Subcutaneous abdominal adipose tissue (tissue), 5 donors: ENCODE results near the gene OXTR.
"Not testable (repeated sequence)": the region's sequence is repeated elsewhere in the genome, so short reads cannot be mapped to it uniquely, and the experiment has no call there.

Source experiments
- H3K27ac ChIP-seq: one replicate; pipeline ENCODE4 v1.7.0; 2013; ENCODE audit warnings: low read depth, mild to moderate bottlenecking, inconsistent platforms, low read length, moderate library complexity
- H3K27me3 ChIP-seq, 5 donors: one replicate each; pipeline ENCODE4 v1.7.0; 2013; ENCODE audit warnings: low read length in 5 of 5, inconsistent platforms in 1 of 5; ENCODE audit not compliant: control insufficient read depth in 5 of 5, insufficient read depth in 4 of 5
- H3K36me3 ChIP-seq, 5 donors: one replicate each; pipeline ENCODE4 v1.7.0; 2013; ENCODE audit warnings: low read length in 5 of 5; ENCODE audit not compliant: control insufficient read depth in 5 of 5, insufficient read depth in 5 of 5
- H3K4me1 ChIP-seq, 5 donors: one replicate each; pipeline ENCODE4 v1.7.0; 2013; ENCODE audit warnings: low read length in 5 of 5, mild to moderate bottlenecking in 3 of 5, moderate library complexity in 1 of 5; ENCODE audit not compliant: control insufficient read depth in 5 of 5, insufficient read depth in 5 of 5
- H3K4me3 ChIP-seq, 5 donors: one replicate each; pipeline ENCODE4 v1.7.0; 2013; ENCODE audit warnings: low read length in 5 of 5, low read depth in 1 of 5
- H3K9ac ChIP-seq, 5 donors: one replicate each; pipeline ENCODE4 v1.7.0; 2013; ENCODE audit warnings: low read length in 5 of 5, mild to moderate bottlenecking in 4 of 5, moderate library complexity in 3 of 5
- H3K9me3 ChIP-seq, 5 donors: one replicate each; pipeline ENCODE4 v1.7.0; 2013; ENCODE audit warnings: low read length in 5 of 5; ENCODE audit not compliant: control insufficient read depth in 5 of 5
- donor health status: healthy.
- donor health status: healthy.
- donor health status: healthy.
- donor health status: healthy.
- donor health status: healthy.

The OXTR gene

GRCh38 chr3:8722808-8723207, 46.6 kb downstream of the OXTR start:
- Histone ChIP-seq H3K9ac (no peak overlapping the region), H3K27ac (no peak overlapping the region), H3K9me3 (peaks cover 3 to 10% (median 8%) of the 10 kb centered on the region in 5 donors), H3K4me3 (no peak overlapping the region), H3K4me1 (no peaks in the 10 kb centered on the region), H3K36me3 (no peaks in the 10 kb centered on the region), H3K27me3 (peaks cover 0 to 3% (median 0%) of the 10 kb centered on the region in 5 donors)

DNA sequence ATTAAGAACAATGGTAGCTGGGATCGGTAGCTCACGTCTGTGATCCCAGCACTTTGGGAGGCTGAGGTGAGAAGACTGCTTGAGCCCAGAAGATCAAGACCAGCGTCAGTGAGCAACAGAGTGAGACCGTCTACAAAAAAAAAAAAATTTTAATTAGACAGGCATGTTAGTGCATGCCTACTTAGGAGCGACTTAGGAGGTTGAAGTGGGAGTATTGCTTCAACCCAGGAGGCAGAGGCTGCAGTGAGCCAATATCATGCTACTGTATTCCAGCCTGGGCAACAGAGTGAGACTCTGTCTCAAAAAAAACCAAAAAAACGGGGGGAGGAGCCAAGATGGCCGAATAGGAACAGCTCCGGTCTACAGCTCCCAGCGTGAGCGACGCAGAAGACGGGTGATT, 53.7 kb downstream of the OXTR start:
- not testable (repeated sequence) for H3K27ac ChIP-seq, H3K36me3 ChIP-seq, H3K4me3 ChIP-seq, H3K9me3 ChIP-seq, H3K4me1 ChIP-seq, H3K27me3 ChIP-seq, H3K9ac ChIP-seq

GRCh38 chr3:8713901-8714759, 55.3 kb downstream of the OXTR start:
- Histone ChIP-seq H3K9ac (no peak overlapping the region), H3K9me3 (peaks cover 0 to 2% (median 0%) of the 10 kb centered on the region in 5 donors), H3K27me3 (peaks cover 0 to 6% (median 2%) of the 10 kb centered on the region in 5 donors), H3K4me1 (no peaks in the 10 kb centered on the region), H3K27ac (no peak overlapping the region), H3K36me3 (no peaks in the 10 kb centered on the region), H3K4me3 (no peak overlapping the region)

GRCh38 chr3:8712908-8713255, 56.5 kb downstream of the OXTR start:
- Histone ChIP-seq H3K4me1 (no peaks in the 10 kb centered on the region), H3K27me3 (peaks cover 0 to 6% (median 2%) of the 10 kb centered on the region in 5 donors), H3K36me3 (no peaks in the 10 kb centered on the region), H3K9me3 (peaks cover 0 to 2% (median 0%) of the 10 kb centered on the region in 5 donors), H3K27ac (no peak overlapping the region), H3K9ac (no peak overlapping the region), H3K4me3 (no peak overlapping the region)

DNA sequence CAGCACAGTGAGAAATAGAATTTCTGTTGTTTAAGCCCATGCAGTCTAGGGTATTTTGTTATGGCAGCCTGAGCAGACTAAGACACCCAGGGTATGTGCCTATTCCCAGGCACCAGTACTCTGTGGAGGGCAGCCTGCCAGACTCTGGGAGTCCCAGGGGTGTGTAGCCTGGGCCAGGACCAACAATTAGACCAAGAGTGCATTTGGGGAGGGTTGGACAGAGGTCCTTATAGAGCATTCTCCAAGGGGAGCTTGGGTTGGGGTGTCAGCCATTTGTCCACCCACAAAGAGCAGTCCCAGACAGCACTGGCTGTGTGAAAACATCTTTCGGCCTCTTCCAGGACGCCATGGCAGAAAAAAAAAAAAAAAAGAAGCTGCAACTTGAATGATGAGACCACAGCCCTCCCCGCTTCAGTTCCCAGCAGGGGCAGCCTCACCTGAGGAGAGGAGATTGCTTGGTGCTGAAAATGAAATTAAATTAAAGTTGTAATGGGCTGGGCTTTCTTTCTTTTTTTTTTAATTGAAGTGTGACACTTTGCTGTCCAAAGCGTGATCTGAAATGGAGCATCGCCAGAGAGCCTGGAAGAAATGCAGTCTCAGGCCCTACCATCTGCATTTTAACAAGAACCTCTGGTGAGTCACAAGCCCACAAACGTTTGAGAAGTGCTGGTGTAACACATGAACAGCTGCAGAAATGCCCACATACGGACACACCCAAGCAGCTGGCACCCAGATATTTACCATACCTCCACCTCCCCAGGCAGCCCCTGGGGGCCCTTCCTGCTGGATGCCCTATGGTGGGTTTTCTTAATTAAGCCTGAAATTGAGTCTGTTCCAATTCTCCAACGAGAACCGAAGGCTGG, 57.1 kb downstream of the OXTR start:
- peaks cover 0 to 2% (median 0%) of the 10 kb centered on the region in 5 donors for H3K9me3 ChIP-seq
- H3K4me3 ChIP-seq = no peak overlapping the region
- no peak overlapping the region for H3K9ac ChIP-seq
- no peak overlapping the region for H3K27ac ChIP-seq
- no peaks in the 10 kb centered on the region for H3K4me1 ChIP-seq
- peaks cover 0 to 6% (median 2%) of the 10 kb centered on the region in 5 donors for H3K27me3 ChIP-seq
- no peaks in the 10 kb centered on the region for H3K36me3 ChIP-seq

GRCh38 chr3:8709801-8710507, 59.5 kb downstream of the OXTR start:
- Histone ChIP-seq H3K4me1 (no peaks in the 10 kb centered on the region), H3K9me3 (peaks cover 2 to 13% (median 9%) of the 10 kb centered on the region in 5 donors), H3K9ac (no peak overlapping the region), H3K4me3 (no peak overlapping the region), H3K27ac (no peak overlapping the region), H3K27me3 (peaks cover 0 to 6% (median 2%) of the 10 kb centered on the region in 5 donors), H3K36me3 (no peaks in the 10 kb centered on the region)

- H3K27me3 ChIP-seq = peaks cover 0 to 6% (median 2%) of the 10 kb centered on the region in 5 donors
- H3K9ac ChIP-seq = no peak overlapping the region
- H3K4me1 ChIP-seq = no peaks in the 10 kb centered on the region
- H3K4me3 ChIP-seq = no peak overlapping the region
- H3K36me3 ChIP-seq = no peaks in the 10 kb centered on the region
- H3K9me3 ChIP-seq = peaks cover 2 to 15% (median 12%) of the 10 kb centered on the region in 5 donors
- no peak overlapping the region for H3K27ac ChIP-seq
These were observed 60.1 kb downstream of the OXTR start for GRCh38 chr3:8709287-8709686.

- Histone ChIP-seq H3K4me1 (no peaks in the 10 kb centered on the region), H3K27me3 (peaks cover 0 to 6% (median 0%) of the 10 kb centered on the region in 5 donors), H3K9me3 (peaks cover 2 to 15% (median 12%) of the 10 kb centered on the region in 5 donors), H3K36me3 (no peaks in the 10 kb centered on the region), H3K27ac (no peak overlapping the region), H3K9ac (no peak overlapping the region), H3K4me3 (peak overlapping the region in 1 of 5 donors; percentile 9)
These were observed 63.8 kb downstream of the OXTR start for GRCh38 chr3:8705575-8705974.

GRCh38 chr3:8702560-8702959, 66.9 kb downstream of the OXTR start:
- Histone ChIP-seq H3K9ac (no peak overlapping the region), H3K4me3 (no peak overlapping the region), H3K4me1 (no peaks in the 10 kb centered on the region), H3K27me3 (no peaks in the 10 kb centered on the region), H3K27ac (no peak overlapping the region), H3K9me3 (peaks cover 2 to 20% (median 12%) of the 10 kb centered on the region in 5 donors), H3K36me3 (no peaks in the 10 kb centered on the region)
